Metanephros (tissue), 1 donor: ENCODE results near the gene RIBC2. TPM values are rescaled to one million over a fixed set of nuclear protein-coding genes. Genes with fewer than 3 reads are reported as not detected.

Experiments used
- total RNA-seq: library from RNA; depleted of rRNA; stranded (reverse); fragments of >200 nt; gene quantifications from one replicate; pipeline ENCODE4 v1.2.3, GENCODE V29; 2014

RIBC2 gene
- total RNA-seq: 3.2 TPM

GRCh38 chr22:45413368-45414211 is at the start of gene RIBC2, which contains the start of gene SMC1B:
Gene RIBC2 (plus strand): TSS chr22:45413693. CDS start chr22:45413887, 194 bp downstream.
Gene SMC1B (minus strand): TSS chr22:45413599. CDS start chr22:45413567, 32 bp downstream.

Other genes starting within 250 kb of the RIBC2 start
- gene NUP50, start 249.8 kb upstream of the RIBC2 start, total RNA-seq: 68.5 TPM
- 22.5 TPM for gene KIAA0930, start 172.8 kb upstream of the RIBC2 start, total RNA-seq
- gene UPK3A, start 128.7 kb upstream of the RIBC2 start, total RNA-seq: 3.6 TPM
- gene FAM118A, start 103.8 kb upstream of the RIBC2 start, total RNA-seq: 35.9 TPM
- not detected for gene SMC1B, start 94 bp upstream of the RIBC2 start, total RNA-seq
- 145 TPM for gene FBLN1, start 89.2 kb downstream of the RIBC2 start, total RNA-seq